Stimulated activated CD8-positive, alpha-beta memory T cell treated with anti-CD3 and anti-CD28 coated beads, Interleukin-7, amount 100 ng/mL, for 48 hours (primary cell): ENCODE results near the gene OVAAL.

Source experiments
- DNase-seq, 2 donors: peaks; one replicate each; pipeline ENCODE4 v3.0.0-alpha.2; 2020; ENCODE audit warnings: low read depth in 1 of 2; ENCODE audit errors: extremely low read depth in 1 of 2

The OVAAL gene

GRCh38 chr1:180558664-180559063 is at the start of gene OVAAL:
Gene OVAAL (plus strand): TSS chr1:180558964.
- DNase-seq, result no peak

DNA sequence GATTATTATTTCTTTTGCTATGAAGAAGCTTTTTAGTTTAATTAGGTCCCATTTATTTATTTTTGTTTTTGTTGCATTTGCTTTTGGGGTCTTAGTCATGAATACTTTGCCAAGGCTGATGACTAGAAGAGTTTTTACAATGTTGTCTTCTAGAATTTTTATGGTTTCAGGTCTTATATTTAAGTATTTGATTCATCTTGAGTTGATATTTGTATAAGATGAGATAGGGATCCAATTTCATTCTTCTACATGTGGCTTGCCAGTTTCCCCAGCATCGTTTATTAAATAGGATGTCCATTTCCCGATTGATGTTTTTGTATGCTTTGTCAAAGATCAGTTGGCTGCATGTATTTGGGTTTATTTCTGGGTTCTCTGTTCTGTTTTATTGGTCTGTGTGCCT is 47.9 kb upstream of the OVAAL start:
- no peak for DNase-seq

- DNase-seq, result no peak
Measured at GRCh38 chr1:180513531-180513930, 45.2 kb upstream of the OVAAL start.

- DNase-seq, result no peak
Measured at GRCh38 chr1:180515364-180515763, 43.4 kb upstream of the OVAAL start.

GRCh38 chr1:180515857-180516388 is 42.8 kb upstream of the OVAAL start:
- DNase-seq, result peak in 1 of 2 donors; percentile 14

GRCh38 chr1:180519846-180520245 is 38.9 kb upstream of the OVAAL start:
- no peak for DNase-seq

GRCh38 chr1:180521474-180522212 is 37.1 kb upstream of the OVAAL start:
- no peak for DNase-seq

DNA sequence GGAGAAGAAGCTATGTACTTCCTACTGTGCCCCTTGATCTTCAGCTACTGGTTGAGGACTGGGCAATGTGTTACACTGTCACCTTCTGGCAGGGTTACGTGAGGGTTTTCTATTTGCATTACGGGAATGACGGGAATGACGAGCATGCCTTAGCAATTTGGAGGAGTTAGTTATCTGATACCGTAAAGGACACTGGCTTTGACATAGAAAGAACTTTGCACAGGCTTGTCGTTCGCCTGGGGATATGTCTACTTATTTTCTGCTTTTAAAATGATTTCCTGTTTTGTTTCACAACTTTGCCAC is 36.6 kb upstream of the OVAAL start:
- no peak for DNase-seq

DNA sequence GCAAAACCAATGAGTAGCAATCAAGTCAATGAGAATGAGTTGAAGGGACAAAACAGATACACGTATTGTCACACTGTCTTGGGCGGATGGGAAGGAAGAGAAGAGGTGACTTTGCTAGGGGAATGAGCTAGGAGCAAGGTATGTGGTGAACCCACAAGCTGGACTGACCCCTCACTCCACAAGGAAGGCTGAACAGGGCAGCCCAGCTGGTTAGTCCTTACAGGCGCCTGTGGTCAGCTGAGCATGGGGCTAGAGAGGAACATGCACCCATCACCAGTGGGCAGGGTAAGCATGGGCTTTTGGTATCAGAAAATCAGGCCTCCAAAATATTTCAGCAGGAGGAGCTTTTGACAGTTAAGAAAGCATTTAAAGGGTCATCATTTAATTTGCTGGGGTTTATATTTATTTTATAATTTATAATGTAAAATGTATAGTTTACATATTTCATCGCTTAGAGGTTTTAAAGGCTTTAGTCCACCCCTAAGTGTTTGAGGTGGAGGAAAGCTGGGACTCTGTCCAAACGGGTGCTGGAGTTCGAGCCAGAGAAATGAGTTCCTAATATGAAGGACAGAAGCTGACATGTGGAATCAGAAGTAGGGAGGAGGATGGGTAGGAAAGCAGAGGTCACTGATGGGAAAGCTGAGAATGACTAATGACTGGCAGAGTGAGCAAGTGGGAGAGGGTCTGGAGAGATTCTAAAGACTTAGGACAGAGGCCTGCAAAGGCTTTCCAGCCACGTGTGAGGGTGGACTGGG is 34.4 kb upstream of the OVAAL start:
- no peak for DNase-seq

GRCh38 chr1:180524915-180525714 is 33.6 kb upstream of the OVAAL start:
- DNase-seq, result no peak

- DNase-seq, result no peak
Measured at GRCh38 chr1:180525715-180526039, 33.1 kb upstream of the OVAAL start.

GRCh38 chr1:180527101-180527669 is 31.6 kb upstream of the OVAAL start:
- no peak for DNase-seq

- DNase-seq, result no peak
Measured at GRCh38 chr1:180528868-180529470, 29.8 kb upstream of the OVAAL start.

DNA sequence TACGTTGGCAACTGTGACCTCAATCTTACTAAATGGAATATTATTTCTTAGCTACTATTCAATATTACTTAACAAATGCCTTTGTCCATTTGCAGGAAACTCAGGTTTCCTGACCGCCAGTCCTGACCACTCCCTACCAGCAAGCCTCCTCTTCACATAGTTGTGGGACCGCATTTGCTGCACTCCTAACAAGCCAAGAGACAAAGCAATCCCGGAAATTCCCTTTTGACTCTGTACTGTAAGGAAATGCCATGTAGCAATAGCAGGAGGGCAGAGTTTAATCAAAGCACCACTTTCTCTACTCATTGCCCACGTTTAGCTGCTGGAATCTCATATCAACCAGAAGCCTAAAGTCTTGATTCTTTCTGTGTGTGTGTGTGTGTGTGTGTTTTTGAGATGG is 28.3 kb upstream of the OVAAL start:
- no peak for DNase-seq

- DNase-seq, result no peak
Measured at GRCh38 chr1:180532854-180533253, 25.9 kb upstream of the OVAAL start.

DNA sequence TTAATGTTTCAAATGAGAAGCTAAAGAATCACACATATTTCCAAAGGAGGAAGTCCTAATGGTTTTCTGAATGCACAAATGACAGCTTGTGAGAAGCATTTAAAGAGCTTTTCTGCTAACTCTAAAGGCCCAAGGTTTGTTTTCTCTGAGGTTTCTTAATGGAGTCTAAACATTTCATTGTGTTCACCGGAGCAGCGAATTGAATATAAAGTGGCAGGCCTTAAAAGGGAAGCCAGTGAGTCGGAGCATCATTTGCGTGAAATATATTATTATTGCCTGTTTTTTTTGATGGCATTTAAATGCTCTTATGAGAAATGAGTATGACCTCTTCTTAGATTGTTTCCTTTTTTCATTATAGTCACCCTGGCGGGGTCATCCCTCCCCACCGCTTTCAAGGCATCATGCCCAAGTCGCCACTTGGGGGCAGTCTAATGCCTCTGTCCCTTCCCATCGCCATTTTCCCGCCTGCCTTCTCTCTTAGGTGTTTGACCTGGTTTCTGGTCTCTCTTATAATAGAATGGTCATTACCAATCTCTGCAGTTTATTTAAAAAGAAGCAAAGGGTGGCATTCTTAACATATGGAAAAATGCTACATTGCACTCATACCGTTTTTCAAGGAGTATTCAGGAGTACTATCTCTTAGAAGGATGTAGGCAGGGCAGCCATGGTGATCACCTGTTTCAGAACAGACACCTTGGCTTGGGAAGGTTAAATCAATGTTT is 25.3 kb upstream of the OVAAL start:
- DNase-seq, result peak; percentile 30 to 36

- no peak for DNase-seq
Measured at GRCh38 chr1:180534214-180534613, 24.6 kb upstream of the OVAAL start.

- DNase-seq, result no peak
Measured at GRCh38 chr1:180535418-180535999, 23.3 kb upstream of the OVAAL start.

DNA sequence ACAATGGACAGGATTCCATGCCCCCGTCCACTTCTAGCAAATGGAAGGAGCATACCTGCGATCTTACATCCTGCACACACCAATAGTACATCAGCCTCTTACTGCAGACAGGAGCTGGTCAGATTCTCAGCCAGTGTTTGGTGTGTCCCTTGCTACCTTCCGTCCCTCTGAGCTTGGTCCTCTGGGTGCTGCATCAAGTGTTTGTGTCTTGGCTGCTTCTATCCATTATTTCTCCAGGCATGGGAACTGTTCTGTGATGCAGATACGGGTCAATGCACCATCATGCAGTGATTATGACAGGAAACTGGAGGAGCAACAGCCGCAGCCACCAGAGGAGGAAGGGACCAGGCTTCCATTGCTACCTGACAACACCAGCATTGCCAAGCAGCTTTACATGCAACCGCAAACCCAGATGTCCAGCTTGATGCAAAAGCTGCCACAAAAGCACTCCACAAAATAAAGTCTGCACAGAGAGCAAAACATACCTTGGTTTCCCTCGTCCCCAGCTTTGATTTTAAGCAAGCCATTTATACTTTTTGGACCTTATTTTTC is 21.9 kb upstream of the OVAAL start:
- no peak for DNase-seq

GRCh38 chr1:180539136-180539535 is 19.6 kb upstream of the OVAAL start:
- DNase-seq, result no peak
